ENCODE measurements around the gene ADAMTS17. TPM values are rescaled to one million over a fixed set of nuclear protein-coding genes. Genes with fewer than 3 reads are reported as not detected.

ADAMTS17 gene
- total RNA-seq, 1 experiment from 2014 or later = 1.6 TPM

- ChIA-PET CTCF (no interaction called here), POLR2A (no interaction called here)
- Histone ChIP-seq H3K36me3 (ENCODE audit: control insufficient read depth, insufficient read depth, low read length) (no peaks in the 10 kb centered on the region), H3K27me3 (ENCODE audit: control insufficient read depth, insufficient read depth, low read length) (no peaks in the 10 kb centered on the region; the same call in 1 of the 2 replicates), H3K4me3 (ENCODE audit: low read depth in 2 of 2, low read length in 2 of 2) (no peak overlapping the region), H3K9me3 (ENCODE audit: control insufficient read depth, insufficient read depth, low read depth, low read length) (no peaks in the 10 kb centered on the region), H3K4me1 (ENCODE audit: control insufficient read depth, insufficient read depth, low read length) (peaks cover 5% of the 10 kb centered on the region; the same call in 1 of the 2 replicates), H3K27ac (ENCODE audit: low read length) (no peak overlapping the region)
- intact Hi-C loops (cut with micrococcal nuclease; ENCODE audit: unreplicated experiment) (no loop called here), in situ Hi-C loops (cut with HindIII; ENCODE audit: low pct_unique_long_range_greater_than_20kb, low sequenced_read_pairs) (no loop called here)
- BruUV-seq (replicated peaks) = no TSS peak
- DNase-seq (ENCODE audit: low read depth, low spot score) (no peak), ATAC-seq (no peak)
- TF ChIP-seq POLR2AphosphoS5 (IDR thresholded peaks at IDR 0.05; ENCODE audit: low read depth, low read length) = no peak
- no peak for TF ChIP-seq TCF7L2 (IDR thresholded peaks at IDR 0.05; ENCODE audit: low read depth, low read length)
- TF ChIP-seq CTCF (IDR thresholded peaks at IDR 0.05) = no peak
- TF ChIP-seq SIN3A (IDR thresholded peaks at IDR 0.05; ENCODE audit: borderline replicate concordance, insufficient read depth, low read depth, low read length) = no peak
- TF ChIP-seq REST (IDR thresholded peaks at IDR 0.05; ENCODE audit: insufficient read depth in 1 of 2, low read depth in 2 of 2, low read length in 1 of 2) = no peak
These were observed 325.1 kb downstream of the ADAMTS17 start for GRCh38 chr15:100016632-100017031.

- TF ChIP-seq POLR2AphosphoS5 (IDR thresholded peaks at IDR 0.05; ENCODE audit: low read depth, low read length) = no peak
- TF ChIP-seq CTCF (IDR thresholded peaks at IDR 0.05) = no peak
- TF ChIP-seq REST (IDR thresholded peaks at IDR 0.05; ENCODE audit: insufficient read depth in 1 of 2, low read depth in 2 of 2, low read length in 1 of 2) = no peak
- TF ChIP-seq SIN3A (IDR thresholded peaks at IDR 0.05; ENCODE audit: borderline replicate concordance, insufficient read depth, low read depth, low read length) = no peak
- no peak for TF ChIP-seq TCF7L2 (IDR thresholded peaks at IDR 0.05; ENCODE audit: low read depth, low read length)
- BruUV-seq (replicated peaks) = no TSS peak
- DNase-seq (ENCODE audit: low read depth, low spot score) (no peak), ATAC-seq (no peak)
- in situ Hi-C loops (cut with HindIII; ENCODE audit: low pct_unique_long_range_greater_than_20kb, low sequenced_read_pairs) (no loop called here), intact Hi-C loops (cut with micrococcal nuclease; ENCODE audit: unreplicated experiment) (no loop called here)
- POLR2A ChIA-PET = no interaction called here
- Histone ChIP-seq H3K9me3 (ENCODE audit: control insufficient read depth, insufficient read depth, low read depth, low read length) (no peaks in the 10 kb centered on the region), H3K27ac (ENCODE audit: low read length) (no peak overlapping the region), H3K27me3 (ENCODE audit: control insufficient read depth, insufficient read depth, low read length) (no peaks in the 10 kb centered on the region; the same call in 1 of the 2 replicates), H3K4me1 (ENCODE audit: control insufficient read depth, insufficient read depth, low read length) (no peaks in the 10 kb centered on the region), H3K4me3 (ENCODE audit: low read depth in 2 of 2, low read length in 2 of 2) (no peak overlapping the region), H3K36me3 (ENCODE audit: control insufficient read depth, insufficient read depth, low read length) (no peaks in the 10 kb centered on the region)
- CTCF ChIA-PET = no interaction called here
These were observed 330.5 kb downstream of the ADAMTS17 start for GRCh38 chr15:100011235-100011634.
